ENCODE data around the gene YWHAE. TPM values are rescaled to one million over a fixed set of nuclear protein-coding genes. Genes with fewer than 3 reads are reported as not detected.
"Not testable (repeated sequence)": the region's sequence is repeated elsewhere in the genome, so short reads cannot be mapped to it uniquely, and the experiment has no call there.

Gene YWHAE
- total RNA-seq, 2 experiments from 2014 or later: 116 to 133 TPM

- Mint-ChIP-seq H3K9me3 (no peaks in the 10 kb centered on the region), H3K4me3 (peak overlapping the region; percentile 27), H3K4me1 (ENCODE audit: low read depth) (peaks cover 72% of the 10 kb centered on the region), H3K27me3 (no peaks in the 10 kb centered on the region), H3K27ac (peak overlapping the region; percentile 74), H3K36me3 (ENCODE audit: low read depth) (peaks cover 30% of the 10 kb centered on the region)
- peak; percentile 62 for ATAC-seq (ENCODE audit: poor library complexity)
- peaks cover 86% of the 10 kb centered on the region for H3K4me1 ChIP-seq (ENCODE audit: insufficient read depth, low read length)
- H3K4me3 ChIP-seq (ENCODE audit: low read length): no peak overlapping the region
- no peak for TF ChIP-seq CTCF (IDR thresholded peaks at IDR 0.05)
- no peaks in the 10 kb centered on the region for H3K9me3 ChIP-seq (ENCODE audit: control insufficient read depth in 1 of 2, insufficient read depth in 1 of 2, low read length in 2 of 2)
- H3K27me3 ChIP-seq (ENCODE audit: control insufficient read depth in 1 of 2, insufficient read depth in 2 of 2, low read length in 2 of 2): no peaks in the 10 kb centered on the region
- ChIA-PET POLR2A (interaction anchor here (0.9 to 1.7 kb wide), 6 partner anchors 10 to 136 kb away, joined by 3 to 9 read pairs (median 4); partner anchors contain the start of gene INPP5K), CTCF (interaction anchor here (1.0 to 2.9 kb wide), 3 partner anchors 14 to 105 kb away, joined by 3 to 24 read pairs (median 6); no protein-coding TSS in a partner anchor)
- peak overlapping the region; percentile 24 to 41 for H3K27ac ChIP-seq (ENCODE audit: low read depth in 1 of 2, low read length in 2 of 2)
- DNase-seq: peak in 2 of 14 experiments; percentile 68 to 76
- intact Hi-C loops (cut with DNase I, micrococcal nuclease): loop anchor here in 1 of 2 experiments (2.0 kb wide), 1 partner anchor 15 kb away; no protein-coding TSS in a partner anchor
- H3K36me3 ChIP-seq (ENCODE audit: insufficient read depth, low read length): peaks cover 15% of the 10 kb centered on the region
Measured at GRCh38 chr17:1379930-1380313, 20.1 kb downstream of the YWHAE start.

- TF ChIP-seq CTCF (IDR thresholded peaks at IDR 0.05): no peak
- Mint-ChIP-seq H3K4me3 (peak overlapping the region; percentile 27), H3K36me3 (ENCODE audit: low read depth) (peaks cover 34% of the 10 kb centered on the region), H3K4me1 (ENCODE audit: low read depth) (peaks cover 75% of the 10 kb centered on the region), H3K27ac (peak overlapping the region; percentile 74), H3K27me3 (no peaks in the 10 kb centered on the region), H3K9me3 (no peaks in the 10 kb centered on the region)
- no peaks in the 10 kb centered on the region for H3K9me3 ChIP-seq (ENCODE audit: control insufficient read depth in 1 of 2, insufficient read depth in 1 of 2, low read length in 2 of 2)
- peaks cover 15% of the 10 kb centered on the region for H3K36me3 ChIP-seq (ENCODE audit: insufficient read depth, low read length)
- POLR2A ChIA-PET: interaction anchor here (0.9 to 1.7 kb wide), 6 partner anchors 10 to 137 kb away, joined by 3 to 9 read pairs (median 4); partner anchors contain the start of gene INPP5K
- CTCF ChIA-PET: interaction anchor here (1.0 to 2.9 kb wide), 3 partner anchors 14 to 105 kb away, joined by 3 to 24 read pairs (median 6); no protein-coding TSS in a partner anchor
- intact Hi-C loops (cut with DNase I, micrococcal nuclease): loop anchor here in 1 of 2 experiments (2.0 kb wide), 1 partner anchor 15 kb away; no protein-coding TSS in a partner anchor
- peak overlapping the region; percentile 24 to 41 for H3K27ac ChIP-seq (ENCODE audit: low read depth in 1 of 2, low read length in 2 of 2)
- ATAC-seq (ENCODE audit: poor library complexity) (no peak), DNase-seq (no peak)
- no peaks in the 10 kb centered on the region for H3K27me3 ChIP-seq (ENCODE audit: control insufficient read depth in 1 of 2, insufficient read depth in 2 of 2, low read length in 2 of 2)
- peaks cover 86% of the 10 kb centered on the region for H3K4me1 ChIP-seq (ENCODE audit: insufficient read depth, low read length)
- H3K4me3 ChIP-seq (ENCODE audit: low read length): no peak overlapping the region
Measured at GRCh38 chr17:1379208-1379929, 20.7 kb downstream of the YWHAE start.

- H3K9me3 ChIP-seq (ENCODE audit: control insufficient read depth in 1 of 2, insufficient read depth in 1 of 2, low read length in 2 of 2); ATAC-seq (ENCODE audit: poor library complexity); H3K27me3 ChIP-seq (ENCODE audit: control insufficient read depth in 1 of 2, insufficient read depth in 2 of 2, low read length in 2 of 2); H3K27ac ChIP-seq (ENCODE audit: low read depth in 1 of 2, low read length in 2 of 2); H3K4me3 ChIP-seq (ENCODE audit: low read length); POLR2A ChIA-PET; H3K27me3 Mint-ChIP-seq; DNase-seq; H3K9me3 Mint-ChIP-seq: not testable (repeated sequence)
- peaks cover 41% of the 10 kb centered on the region for H3K36me3 Mint-ChIP-seq (ENCODE audit: low read depth)
- H3K4me1 ChIP-seq (ENCODE audit: insufficient read depth, low read length): peaks cover 89% of the 10 kb centered on the region
- H3K4me1 Mint-ChIP-seq (ENCODE audit: low read depth): peaks cover 78% of the 10 kb centered on the region
- H3K36me3 ChIP-seq (ENCODE audit: insufficient read depth, low read length): peaks cover 17% of the 10 kb centered on the region
- peak overlapping the region; percentile 44 for H3K4me3 Mint-ChIP-seq
- intact Hi-C loops (cut with DNase I, micrococcal nuclease): loop anchor here in 1 of 2 experiments (2.0 kb wide), 1 partner anchor 16 kb away; no protein-coding TSS in a partner anchor
- peak overlapping the region; percentile 74 for H3K27ac Mint-ChIP-seq
- CTCF ChIA-PET: interaction anchor here (2.9 kb wide), 1 partner anchor 13 kb away, joined by 24 read pairs; no protein-coding TSS in a partner anchor
Measured at GRCh38 chr17:1378476-1378860, 21.6 kb downstream of the YWHAE start.

Measured in CD4-positive, alpha-beta T cell (primary cell).